ENCODE results near the gene NWD2.

The NWD2 gene

DNA sequence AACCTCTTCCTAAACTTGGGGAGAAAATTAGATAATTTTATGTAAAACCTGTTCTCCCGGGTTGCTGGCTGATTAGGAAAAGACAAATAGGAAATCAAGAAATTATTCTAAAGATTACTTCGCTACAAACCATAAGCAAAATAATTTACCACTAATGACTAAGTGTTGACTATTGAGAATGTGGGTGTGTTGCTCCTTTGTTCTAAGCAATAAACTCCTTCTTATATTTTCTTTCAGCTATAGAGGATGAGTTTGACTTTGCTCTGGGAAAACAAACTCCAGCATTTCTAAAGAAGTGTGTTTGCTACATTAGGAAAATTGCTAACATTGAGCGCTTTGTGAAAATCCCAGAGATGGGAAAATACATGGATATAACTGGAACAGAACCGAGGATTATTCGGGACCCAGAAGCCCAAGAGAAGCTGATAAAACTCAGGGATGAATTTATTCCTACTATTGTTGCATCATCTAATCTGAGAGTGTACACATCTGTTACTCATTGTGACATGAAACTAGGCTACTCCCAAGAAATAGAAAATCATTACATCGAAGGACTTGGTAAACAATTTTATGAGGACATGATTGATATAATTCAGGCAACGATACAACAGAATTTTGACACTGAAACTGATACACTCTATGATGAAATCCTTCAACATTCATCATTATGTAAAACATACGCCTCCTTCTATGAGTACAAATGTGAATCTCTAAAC is 194.2 kb downstream of the NWD2 start:
- DNase-seq (ENCODE audit: low read depth in 2 of 2): no peak

DNA sequence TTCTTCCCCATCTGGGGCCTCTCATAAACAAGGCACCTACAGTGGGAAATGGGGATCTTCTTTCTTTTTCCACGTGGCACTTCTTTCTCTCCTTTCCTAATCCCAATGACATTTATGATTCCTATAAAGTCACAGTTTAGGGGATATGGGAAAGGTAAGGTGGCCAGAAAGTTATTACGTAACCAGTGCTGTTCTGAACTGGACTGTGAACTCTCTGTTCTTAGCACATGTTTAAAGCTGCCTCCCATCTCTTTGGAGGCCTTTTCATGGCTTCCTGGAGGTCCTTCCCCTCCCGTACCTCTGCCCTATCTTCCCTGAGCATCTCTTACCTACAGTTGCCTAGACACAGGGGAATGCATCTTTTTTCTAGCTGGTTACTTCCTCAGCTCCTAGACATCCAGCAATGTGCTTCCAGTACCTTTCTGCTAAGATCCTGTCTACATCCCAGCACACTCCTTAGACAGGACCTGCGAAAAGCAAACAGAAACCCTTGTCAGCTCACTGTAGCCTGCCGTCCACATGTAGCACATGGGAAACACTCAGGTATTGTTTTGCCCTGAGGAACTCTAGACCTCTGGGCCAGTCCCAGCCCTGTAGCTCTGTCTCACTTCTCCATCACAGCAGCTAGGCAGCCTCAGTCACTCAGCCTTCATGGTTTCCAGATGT is 195.4 kb downstream of the NWD2 start:
- no peak for DNase-seq (ENCODE audit: low read depth in 2 of 2)

DNA sequence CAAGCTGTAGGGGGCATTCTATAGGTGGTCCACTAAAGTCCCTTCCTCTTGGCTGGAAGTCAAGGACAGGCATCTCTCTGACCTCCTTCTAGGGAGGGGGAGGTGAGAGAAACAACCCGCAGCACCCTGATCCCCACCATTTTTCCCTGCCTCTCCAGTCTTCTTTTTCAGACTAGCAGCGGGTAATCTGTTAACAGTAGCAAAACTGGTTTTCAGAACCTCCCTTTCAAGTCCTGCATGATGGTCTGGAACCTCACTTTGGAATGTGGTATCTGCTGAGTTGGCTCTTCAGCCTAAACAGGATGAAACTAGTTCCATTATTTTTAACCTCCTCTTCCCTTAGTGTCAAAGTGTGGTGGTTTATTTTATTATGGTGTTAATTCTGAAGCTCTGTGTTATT is 196.0 kb downstream of the NWD2 start:
- DNase-seq (ENCODE audit: low read depth in 2 of 2): no peak

DNA sequence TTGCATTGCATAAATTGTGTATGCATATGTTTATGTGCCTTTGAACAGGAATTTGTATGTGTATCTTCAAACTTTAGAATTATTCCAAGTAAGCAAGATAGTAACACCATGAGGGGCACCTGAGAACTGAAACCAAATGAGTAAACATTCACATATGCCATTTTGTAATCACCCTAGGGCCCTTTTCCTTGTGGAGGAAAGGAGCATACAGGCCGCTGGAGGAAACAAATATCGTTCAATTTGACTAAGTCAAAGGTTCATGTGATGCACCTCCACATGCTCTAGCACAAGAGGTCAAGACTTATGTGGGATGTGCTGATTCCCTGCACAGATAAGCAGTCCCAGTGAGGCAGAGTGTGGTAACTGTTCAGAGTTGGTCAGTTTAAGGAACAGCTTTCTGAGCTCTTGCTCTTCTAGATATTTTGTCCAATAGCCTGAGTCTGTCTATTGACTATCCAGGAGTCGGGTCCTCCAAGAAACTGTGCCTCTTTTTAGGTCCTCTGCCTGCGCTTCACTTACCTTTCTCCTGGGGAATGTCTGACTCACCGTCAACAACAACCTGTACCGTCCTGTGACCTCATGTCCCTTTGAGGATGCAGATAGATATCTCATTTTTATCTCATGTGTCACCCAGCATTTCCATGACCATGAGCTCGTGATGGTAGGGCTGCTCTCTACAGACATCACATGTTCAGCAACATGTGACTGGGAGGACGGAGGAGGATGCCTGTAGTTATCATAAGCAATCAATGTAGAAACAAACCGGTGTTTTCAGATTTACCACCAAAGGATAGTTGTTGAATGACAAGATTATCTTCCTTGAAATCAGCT is 196.9 kb downstream of the NWD2 start:
- no peak for DNase-seq (ENCODE audit: low read depth in 2 of 2)

DNA sequence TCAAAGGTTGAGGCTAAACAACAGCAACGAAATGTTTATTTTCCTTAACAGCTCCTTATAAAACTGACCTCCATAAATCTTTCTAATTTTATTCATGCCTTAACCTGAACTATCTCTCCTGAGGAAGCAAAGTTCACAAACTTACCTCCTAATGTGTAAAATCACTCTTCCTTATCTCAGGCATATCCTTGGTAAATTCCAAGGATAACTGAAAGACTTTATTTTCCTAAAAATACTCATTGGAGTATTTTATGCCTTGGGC is 197.4 kb downstream of the NWD2 start:
- no peak for DNase-seq (ENCODE audit: low read depth in 2 of 2)

DNA sequence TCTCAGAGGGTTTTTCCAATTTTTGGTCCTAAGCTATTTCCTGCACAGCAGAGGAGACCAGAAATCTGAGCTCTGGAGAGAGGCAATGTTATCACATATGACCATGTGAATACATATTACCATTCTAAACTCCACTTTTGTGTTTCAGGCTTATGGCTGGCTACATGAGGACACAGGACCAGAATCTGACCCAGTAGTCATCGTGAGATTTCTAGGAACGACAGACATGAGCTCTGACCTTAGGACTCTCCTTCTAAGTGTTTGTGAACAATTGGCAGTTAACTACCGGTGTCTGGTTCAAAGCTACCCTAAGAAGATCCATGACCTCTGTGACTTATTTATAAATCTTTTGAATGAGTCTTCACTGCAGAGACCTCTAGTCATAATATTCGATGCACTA is 198.6 kb downstream of the NWD2 start:
- DNase-seq (ENCODE audit: low read depth in 2 of 2): no peak

DNA sequence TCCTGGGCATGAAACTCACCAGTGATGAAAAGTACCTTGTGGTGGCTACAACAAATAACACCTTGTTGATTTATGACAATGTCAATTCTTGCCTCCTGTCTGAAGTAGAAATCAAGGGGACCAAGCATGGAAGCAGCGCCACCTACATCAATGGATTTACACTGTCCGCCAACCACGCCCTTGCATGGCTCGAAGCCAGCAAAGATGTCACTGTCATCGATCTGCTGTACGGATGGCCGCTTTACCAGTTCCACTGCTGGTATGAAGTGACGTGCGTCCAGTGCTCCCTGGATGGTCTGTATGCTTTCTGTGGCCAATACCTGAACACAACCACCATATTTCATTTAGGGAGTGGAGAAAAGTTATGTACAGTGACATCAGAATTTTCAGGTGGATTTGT is 200.5 kb downstream of the NWD2 start:
- no peak for DNase-seq (ENCODE audit: low read depth in 2 of 2)

DNA sequence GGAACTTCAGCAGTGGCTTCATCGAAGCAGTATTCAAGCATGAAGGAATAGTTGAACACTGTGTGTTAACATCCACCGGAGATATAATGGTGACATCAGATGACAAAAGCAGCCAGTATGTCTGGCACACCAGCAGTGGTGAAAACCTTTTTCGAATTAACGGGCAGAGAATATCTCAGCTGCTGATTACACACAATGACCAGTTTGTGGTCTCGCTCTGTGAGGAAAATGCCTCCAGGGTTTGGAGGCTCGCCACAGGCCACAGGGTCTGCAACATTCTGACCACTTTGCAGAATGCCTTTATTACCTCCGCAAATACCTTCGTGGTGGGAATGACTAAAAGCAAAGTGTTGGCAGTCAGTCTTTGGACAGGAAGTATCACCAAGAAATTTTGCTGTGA is 201.5 kb downstream of the NWD2 start:
- DNase-seq (ENCODE audit: low read depth in 2 of 2): no peak

DNA sequence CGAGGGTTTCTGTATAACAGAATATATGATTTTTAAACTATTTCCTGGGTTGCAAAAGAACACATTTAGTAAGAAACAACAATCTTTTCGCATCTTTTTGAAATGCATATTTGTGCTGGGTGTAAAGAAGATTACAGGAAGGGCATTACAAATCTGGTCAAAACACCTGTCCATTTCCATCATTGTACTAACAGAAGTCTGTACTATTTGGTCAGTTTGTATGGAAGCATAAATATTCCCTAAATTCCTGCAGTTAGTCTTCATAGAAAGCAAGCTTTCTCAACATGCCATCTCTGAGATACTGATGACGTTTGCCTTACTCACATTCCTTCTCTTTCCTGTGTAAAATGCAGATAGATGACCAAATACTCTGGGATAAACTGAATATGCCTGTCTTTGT is 203.3 kb downstream of the NWD2 start:
- no peak for DNase-seq (ENCODE audit: low read depth in 2 of 2)

DNA sequence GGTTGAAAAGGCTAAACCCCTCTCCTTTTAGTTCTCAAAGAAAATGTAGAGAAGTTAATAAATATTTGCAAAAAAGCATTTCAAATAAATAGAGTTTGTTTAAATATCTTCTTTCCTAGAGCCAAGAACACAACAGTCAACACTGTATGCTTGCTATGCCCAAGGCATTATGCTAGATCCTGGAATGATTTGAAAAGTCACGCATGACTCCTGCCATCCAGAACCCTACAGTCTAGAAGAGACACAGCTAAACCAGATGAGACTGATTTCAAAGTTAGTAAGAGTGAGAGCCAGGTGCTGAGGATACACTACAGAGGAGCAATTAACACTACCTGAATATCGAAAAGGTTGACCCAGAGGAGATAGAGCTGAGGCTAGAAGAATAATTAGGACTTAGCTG is 205.8 kb downstream of the NWD2 start:
- no peak for DNase-seq (ENCODE audit: low read depth in 2 of 2)

DNA sequence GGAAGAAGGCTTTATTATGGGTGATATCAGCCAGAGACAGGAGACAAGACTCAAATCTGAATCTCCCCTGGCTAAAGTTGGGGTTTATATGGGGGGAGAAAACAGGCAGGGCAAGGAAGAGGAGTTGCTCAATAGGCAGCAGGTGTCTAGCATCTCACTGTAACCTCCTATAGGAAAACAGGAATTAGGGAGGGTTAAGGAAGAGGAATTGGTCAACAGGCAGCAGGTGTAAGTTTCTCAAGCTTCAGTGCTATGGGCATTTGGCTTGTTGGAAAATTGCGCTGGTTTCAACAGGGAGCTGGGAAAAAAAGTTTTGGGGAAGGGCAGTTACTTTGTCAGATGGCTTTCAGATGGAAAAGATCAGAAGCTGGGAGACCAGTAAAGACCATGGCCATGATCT is 206.4 kb downstream of the NWD2 start:
- no peak for DNase-seq (ENCODE audit: low read depth in 2 of 2)

DNA sequence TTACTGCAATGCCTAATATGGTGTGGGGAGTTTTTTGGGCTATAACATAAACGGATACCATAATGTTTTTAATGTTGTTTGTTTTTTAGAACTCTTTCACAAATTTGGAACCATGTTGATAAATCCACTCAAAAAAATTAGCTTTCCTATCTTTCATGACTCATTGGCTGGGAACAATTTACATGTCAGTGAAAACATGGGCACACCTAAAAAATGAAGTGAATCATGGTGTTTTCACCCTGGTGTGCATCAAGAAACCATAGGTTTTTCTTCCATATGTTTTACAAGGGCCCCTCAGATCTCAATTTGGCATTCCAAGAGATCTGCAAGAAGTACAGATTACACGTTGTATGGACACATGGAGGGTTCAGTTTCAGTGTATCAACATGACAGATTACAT is 207.1 kb downstream of the NWD2 start:
- DNase-seq (ENCODE audit: low read depth in 2 of 2): no peak

DNA sequence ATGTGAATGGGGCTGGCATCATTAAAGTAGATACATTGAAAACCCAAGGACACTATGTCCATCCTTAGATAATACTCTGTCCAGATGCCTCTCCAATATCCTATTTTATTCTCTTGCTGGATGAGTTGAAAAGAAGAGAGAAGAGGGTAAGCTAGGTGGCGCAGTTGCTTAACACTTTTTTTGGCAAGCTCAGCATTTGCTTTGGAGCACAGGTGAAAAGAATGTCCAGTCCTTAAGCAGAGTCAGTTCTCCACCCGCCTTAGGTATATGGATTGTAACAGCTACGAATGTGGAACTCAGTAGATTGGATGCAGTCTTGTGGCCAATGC is 208.4 kb downstream of the NWD2 start:
- DNase-seq (ENCODE audit: low read depth in 2 of 2): peak in 1 of 2 experiments; percentile 19

DNA sequence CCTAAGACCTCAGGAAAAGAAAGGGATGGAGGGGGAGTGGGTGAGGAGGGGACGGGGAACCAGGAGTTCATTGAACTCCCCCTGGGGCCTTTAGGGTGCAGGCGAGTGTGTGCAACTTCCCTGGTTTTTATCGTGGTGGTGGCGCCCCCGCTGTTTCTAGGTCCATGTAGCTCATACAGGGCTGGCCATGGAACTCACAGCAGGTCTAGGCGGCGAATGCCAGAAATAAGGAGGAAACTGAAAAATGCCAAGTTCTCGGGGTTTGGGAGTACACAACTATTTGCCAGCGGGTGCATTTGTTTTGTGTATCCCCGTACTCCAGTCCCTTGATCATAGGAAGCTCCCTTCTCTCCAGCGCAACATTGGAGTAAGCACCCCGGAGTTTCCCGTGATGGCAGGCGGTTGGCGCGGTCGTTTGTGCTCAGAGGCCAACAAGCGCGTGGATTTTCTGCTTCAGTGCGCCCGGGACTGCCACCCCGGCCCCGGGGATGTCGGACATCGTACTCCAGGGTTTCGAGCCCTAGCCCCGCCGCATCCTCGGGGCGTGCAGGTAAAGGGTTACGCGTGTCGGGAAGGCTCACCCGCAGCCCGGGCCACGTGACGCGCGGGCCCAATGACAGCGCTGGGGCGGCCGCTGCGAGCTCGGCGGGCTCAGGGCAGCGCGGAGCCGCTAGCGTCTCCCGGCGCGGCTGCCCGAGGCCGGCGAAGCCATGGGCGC is 208.9 kb downstream of the NWD2 start:
- DNase-seq (ENCODE audit: low read depth in 2 of 2): no peak

DNA sequence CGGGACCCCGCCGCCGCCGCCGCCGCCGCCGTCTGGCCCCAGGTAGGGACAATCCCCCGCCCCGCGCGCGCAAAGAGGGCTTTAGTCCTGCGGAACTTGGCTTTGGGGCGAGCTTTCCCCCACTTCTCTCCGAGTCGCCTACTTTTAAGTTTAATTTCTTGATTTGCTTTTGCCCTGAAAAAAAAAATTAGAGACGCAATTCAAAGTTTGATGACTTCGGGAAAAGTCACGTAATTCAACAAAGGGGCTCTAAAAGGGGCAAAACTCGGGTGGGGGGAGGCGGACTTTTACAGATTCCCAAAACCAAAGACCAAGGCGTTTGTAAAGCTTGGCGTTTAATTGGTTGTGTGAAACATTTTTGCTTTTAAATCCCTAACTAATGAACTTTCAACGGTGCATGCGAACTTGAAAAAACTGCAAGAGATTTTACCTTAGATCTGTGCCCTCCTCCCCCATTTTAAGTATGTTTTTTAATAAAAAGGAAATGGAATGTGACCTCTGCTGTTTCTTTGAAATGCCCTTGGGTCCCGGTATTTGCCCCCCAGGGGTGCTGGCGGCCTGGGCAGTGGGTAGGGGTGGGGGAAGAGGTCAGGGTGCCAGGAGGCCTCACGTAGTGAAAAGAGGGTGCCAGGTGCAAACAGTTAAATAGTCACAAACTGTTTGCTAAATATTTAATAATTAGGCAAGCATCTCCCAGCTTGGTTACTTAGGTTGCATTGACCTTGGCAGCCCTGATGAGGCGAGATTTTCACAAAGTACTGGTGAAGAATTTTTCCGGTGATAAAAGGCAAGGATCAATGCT is 209.7 kb downstream of the NWD2 start:
- DNase-seq (ENCODE audit: low read depth in 2 of 2): no peak

DNA sequence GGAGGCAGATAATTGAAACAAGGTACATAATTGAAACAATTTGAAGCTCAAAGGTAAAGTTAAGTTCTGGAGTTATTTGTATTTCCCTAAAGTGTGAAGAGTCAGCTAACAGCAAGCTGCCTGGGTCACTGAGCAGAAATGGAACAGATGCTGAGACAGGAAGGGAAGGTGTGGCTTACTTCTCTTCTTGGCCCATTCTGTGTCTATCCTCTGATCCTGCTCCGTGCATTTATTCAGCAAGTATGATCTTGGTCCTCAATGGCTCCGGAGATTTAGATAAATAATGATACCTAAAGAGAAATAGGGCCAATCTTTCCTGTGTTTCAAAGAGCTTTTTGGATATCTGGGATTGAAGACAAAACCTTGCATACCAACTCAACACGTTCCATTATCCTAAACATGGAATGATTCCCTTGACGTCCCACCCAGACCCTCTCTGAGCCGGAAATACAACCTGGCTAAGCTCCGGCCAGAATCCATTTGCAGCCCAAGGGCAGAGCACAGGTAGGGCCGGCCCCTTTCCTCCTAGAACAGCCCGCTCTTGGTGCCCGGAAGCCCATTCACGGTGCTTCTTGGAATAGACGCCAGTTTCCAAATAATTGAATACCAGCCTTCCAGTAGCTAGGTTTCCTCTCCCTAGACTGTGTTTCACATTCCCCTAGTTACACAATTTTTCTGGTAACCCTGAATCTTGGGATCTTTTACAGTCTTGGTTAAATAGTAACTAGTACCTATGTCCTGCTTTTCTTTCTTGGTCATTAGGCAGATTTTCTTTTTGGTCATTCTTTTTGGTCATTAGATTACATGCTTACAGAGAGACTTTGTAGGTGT is 211.0 kb downstream of the NWD2 start:
- no peak for DNase-seq (ENCODE audit: low read depth in 2 of 2)

DNA sequence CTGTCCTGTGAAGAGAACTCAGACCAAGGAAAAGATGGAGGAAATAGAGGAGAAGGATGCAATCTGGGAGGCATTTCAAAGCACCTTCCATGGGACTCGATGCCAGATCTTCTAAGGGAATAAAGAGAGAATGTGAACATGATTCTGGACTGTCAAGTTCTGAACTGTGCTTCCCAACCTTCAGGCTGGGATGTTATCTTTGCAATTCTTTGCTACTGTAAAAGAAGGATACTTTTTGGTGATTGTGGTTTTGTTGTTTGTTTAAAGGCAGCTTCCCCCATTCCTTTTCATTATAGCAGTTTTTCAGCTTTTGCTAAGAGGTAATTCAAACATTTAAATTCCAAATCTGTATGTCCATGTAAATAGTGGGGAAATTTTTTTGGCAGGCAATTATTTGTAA is 217.3 kb downstream of the NWD2 start:
- DNase-seq (ENCODE audit: low read depth in 2 of 2): no peak

DNA sequence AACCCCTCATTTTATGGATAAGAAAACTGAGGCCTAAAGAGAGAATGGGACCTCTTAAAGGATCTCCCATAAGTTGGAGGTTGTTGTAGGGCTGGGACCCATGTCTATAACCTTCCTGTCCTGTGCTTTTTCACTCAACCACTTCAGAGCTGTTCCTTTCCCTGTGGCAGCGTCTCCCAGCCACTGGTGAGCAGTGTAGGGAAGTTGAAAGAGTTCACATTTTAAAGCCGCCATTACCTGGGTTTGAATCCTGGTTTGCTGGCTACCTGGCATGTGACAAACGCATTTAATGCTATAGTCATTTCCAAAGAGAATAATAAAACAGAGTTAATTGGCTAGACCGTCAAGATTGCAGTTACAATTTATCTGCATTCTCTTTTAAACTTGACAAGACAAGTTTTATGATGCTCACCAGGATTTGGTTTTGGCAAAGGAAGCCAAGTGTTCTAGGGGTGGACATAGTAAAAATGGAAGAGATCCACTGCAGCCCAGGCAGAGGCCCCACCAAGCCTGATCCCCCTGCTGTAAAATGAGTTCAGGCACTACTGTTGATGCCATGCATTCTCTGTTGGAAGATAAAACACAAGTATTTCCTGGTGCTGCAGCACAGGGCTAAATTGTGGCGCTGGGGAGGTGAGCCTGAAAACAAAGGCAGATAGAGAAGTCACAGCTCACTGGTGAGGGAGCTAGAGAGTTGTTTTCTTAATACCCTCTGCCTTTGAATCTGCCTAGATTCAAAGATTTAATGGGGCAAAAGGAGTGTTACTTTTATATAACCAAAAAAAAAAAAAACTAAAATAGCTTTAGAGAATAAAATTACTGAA is 218.7 kb downstream of the NWD2 start:
- DNase-seq (ENCODE audit: low read depth in 2 of 2): no peak

DNA sequence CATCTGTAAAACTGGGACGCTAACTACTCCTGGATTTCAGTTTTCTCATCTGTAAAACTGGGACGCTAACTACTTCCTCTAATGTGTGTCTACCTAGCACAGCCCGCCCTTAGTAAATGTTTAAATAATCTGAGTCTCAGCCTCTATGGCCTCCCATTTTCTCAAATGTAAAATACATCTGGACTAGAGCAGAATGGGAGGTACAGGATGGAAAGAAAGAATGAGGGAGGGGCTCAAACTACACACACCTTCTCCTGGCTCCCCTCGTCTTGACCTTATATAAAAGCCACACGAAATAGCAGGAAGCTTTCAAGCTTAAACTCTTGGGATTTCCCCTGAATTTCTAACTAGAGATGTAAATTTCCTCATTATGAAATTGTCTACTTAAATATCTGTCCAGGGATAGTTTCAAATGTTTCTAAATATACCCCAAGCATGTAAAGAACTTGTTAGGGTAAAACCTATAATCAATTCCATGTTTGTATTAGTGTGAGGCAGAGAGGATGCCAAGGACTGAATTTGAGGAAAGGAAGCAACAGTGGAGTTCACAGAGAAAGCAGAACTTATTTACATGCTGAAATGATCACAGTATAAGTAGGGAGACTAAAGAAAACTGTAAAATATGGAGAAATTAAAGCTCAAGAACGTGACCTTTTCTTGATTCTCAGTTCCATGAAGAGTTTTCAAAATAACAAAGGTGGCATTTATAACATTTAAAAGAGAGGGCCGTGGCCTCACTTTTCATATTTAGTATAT is 220.0 kb downstream of the NWD2 start:
- DNase-seq (ENCODE audit: low read depth in 2 of 2): no peak

All from fibroblast of skin of left quadriceps (primary cell).